GM12873 (cell line): ENCODE measurements around the gene LRRTM2.

Experiments
- CTCF ChIP-seq: IDR thresholded peaks from 2 replicates; pipeline ENCODE4 v1.5.1; 2012; ENCODE audit warnings: low read depth, mild to moderate bottlenecking, moderate library complexity, low read length, control low read depth; ENCODE audit not compliant: insufficient read depth; ENCODE audit errors: missing control alignments

LRRTM2 gene

GRCh38 chr5:138883211-138883610 is 8.1 kb upstream of the LRRTM2 start:
- no peak for TF ChIP-seq CTCF

DNA sequence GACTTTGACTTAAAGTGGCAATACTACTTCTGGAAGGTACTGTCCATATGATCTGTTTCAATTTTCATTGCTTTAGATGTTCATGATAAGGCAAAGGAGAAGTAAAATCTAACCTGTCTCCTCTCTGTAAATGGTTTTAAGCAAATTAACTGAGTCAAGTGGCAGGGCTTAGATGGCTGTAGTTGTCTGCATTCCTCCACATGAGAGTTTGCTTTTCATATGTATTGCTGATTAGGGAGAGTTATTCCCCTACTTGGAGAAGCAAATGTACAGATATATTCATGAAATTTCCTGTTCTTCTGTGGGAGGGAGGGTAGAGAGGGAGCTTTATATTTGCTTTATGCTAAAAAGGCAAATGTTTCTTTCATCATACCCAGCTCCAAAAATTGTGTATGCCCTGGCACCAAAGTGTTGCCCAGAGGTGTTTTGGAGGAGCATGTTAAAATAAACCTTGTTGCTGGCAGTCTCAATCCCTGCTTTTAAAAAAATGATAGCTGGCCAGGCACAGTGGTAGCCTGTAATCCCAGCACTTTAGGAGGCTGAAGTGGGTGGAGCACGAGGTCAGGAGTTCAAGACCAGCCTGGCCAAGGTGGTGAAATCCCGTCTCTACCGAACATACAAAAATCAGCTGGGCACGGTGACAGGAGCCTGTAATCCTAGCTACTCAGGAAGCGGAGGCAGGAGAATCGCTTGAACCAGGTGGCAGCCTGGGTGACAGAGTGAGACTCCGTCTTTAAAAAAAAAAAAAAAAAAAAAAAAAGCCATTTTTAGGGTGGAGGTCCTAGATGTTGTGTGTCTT is 3.5 kb upstream of the LRRTM2 start:
- no peak for TF ChIP-seq CTCF

- no peak for TF ChIP-seq CTCF
Observed at GRCh38 chr5:138876811-138877210, 1.7 kb upstream of the LRRTM2 start.

- no peak for TF ChIP-seq CTCF
Observed at GRCh38 chr5:138875946-138876345, 811 bp upstream of the LRRTM2 start.

DNA sequence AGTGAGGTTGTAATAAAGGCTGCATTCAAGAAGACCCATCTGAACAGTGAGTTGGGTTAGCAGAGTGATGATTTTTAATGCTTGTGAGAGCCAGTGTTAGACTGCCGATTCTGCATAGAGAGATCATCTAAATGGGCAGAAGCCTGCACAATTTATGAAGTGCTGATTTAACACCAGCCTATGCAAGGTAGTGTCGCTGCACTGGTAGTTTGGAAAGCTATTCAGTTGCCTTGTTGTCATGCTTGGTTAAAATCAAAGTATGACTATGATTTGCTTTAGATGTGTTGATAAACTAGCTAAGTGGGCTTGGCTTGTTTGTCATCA is 379 bp upstream of the LRRTM2 start:
- TF ChIP-seq CTCF, result no peak

GRCh38 chr5:138874241-138874640 is 894 bp downstream of the LRRTM2 start:
- TF ChIP-seq CTCF, result no peak

DNA sequence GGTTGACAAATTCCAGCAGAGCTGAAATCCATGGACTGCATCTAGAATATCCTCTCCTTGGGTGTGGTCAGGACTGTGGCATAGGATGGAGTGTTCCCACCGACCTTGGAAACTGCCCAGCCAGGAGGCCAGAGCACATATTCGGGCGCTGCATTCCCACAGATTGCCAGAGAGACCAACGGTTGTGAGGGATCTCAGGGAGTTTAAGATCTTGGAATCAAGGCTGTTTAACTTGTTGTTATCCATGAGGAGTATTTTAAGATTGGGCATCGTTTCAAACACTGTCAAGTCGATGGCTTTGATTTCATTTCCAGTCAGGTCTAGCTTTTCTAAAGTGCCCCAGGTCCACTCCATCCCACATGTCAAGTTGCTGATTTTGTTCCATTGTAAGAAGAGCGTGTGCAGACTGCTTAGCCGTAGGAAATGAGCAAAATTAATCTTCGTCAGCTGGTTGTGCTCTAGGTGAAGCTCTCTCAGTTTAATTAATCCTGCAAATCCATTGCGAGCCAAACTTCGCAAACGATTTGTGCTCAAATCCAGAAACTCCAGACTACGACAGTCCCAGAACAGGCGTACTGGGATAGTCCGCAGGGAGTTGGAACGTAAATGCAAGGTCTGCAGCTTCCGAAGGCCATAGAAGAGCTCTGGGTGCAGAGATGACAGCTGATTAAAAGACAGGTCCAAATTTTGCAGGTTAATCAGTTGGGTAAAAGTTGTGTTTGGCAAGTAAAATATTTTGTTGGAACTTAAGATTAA is 1.5 kb downstream of the LRRTM2 start:
- no peak for TF ChIP-seq CTCF
